HG03558 (cell line): ENCODE results near the gene INPP4A.
A peak's percentile ranks its signal among the peaks of the same experiment; 100 is the strongest.
"Not testable (repeated sequence)": the region's sequence is repeated elsewhere in the genome, so short reads cannot be mapped to it uniquely, and the experiment has no call there.

Source experiments
- ATAC-seq: cut with Tn5 transposase; IDR thresholded peaks from one replicate; pipeline ENCODE4 v1.9.1; 2021; ENCODE audit warnings: moderate number of reproducible peaks; ENCODE audit not compliant: unreplicated experiment; ENCODE audit errors: extremely low read depth

The INPP4A gene

GRCh38 chr2:98572211-98572610 is 127.6 kb downstream of the INPP4A start:
- no peak for ATAC-seq

GRCh38 chr2:98572676-98573075 is 128.0 kb downstream of the INPP4A start:
- no peak for ATAC-seq

GRCh38 chr2:98573426-98573825 is 128.8 kb downstream of the INPP4A start:
- no peak for ATAC-seq

- no peak for ATAC-seq
Observed at GRCh38 chr2:98576666-98577312, 132.1 kb downstream of the INPP4A start.

GRCh38 chr2:98577313-98577712 is 132.7 kb downstream of the INPP4A start:
- ATAC-seq, result no peak

- no peak for ATAC-seq
Observed at GRCh38 chr2:98578231-98578630, 133.6 kb downstream of the INPP4A start.

- no peak for ATAC-seq
Observed at GRCh38 chr2:98579926-98580325, 135.3 kb downstream of the INPP4A start.

- no peak for ATAC-seq
Observed at GRCh38 chr2:98580656-98581284, 136.1 kb downstream of the INPP4A start.

GRCh38 chr2:98582523-98582922 is 137.9 kb downstream of the INPP4A start:
- ATAC-seq, result no peak

GRCh38 chr2:98583276-98583675 is 138.6 kb downstream of the INPP4A start:
- ATAC-seq, result no peak

GRCh38 chr2:98583816-98584618 is 139.4 kb downstream of the INPP4A start:
- no peak for ATAC-seq

GRCh38 chr2:98585386-98585785 is 140.7 kb downstream of the INPP4A start:
- no peak for ATAC-seq

- no peak for ATAC-seq
Observed at GRCh38 chr2:98586551-98587140, 142.0 kb downstream of the INPP4A start.

- no peak for ATAC-seq
Observed at GRCh38 chr2:98588880-98589431, 144.3 kb downstream of the INPP4A start.

- no peak for ATAC-seq
Observed at GRCh38 chr2:98589489-98589888, 144.8 kb downstream of the INPP4A start.

- no peak for ATAC-seq
Observed at GRCh38 chr2:98592565-98592964, 147.9 kb downstream of the INPP4A start.

- not testable (repeated sequence) for ATAC-seq
Observed at GRCh38 chr2:98594665-98595064, 150.0 kb downstream of the INPP4A start.

- ATAC-seq, result no peak
Observed at GRCh38 chr2:98598781-98599428, 154.2 kb downstream of the INPP4A start.

GRCh38 chr2:98601532-98602132 is 157.0 kb downstream of the INPP4A start:
- peak; percentile 56 for ATAC-seq

GRCh38 chr2:98604547-98604946 is 159.9 kb downstream of the INPP4A start:
- ATAC-seq, result no peak
